ENCODE data around the gene CAPN8.

The CAPN8 gene

DNA sequence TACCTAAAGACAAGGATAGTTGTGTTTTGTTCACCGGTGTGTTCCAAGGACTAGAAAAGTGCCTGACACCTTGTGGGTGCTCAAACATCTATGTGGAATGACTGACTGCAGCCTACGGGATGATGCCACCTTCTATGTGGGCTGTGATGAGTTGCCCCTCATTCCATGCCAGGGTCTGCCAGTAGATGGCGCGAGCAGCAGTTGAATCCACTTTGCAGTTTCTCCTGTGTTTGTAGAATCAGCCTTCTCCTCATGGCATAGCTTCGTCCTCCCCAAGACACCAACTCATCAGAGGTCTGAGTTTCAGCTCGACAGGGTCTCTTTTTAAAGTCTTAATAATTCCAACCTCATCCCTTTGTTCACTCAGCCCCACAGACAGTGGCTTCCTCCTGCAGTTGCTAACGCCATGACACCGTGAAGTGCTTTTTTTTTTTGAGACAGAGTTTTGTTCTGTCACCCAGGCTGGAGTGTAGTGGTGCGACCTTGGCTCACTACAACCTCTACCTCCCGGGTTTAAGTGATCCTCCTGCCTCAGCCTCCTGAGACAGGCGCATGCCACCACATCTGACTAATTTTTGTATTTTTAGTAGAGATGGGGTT lies 133.7 kb downstream of the CAPN8 start:
- no peak overlapping the region for H2BK12ac ChIP-seq (ENCODE audit: low read length in 2 of 2)
- no peaks in the 10 kb centered on the region for H3K4me1 ChIP-seq (ENCODE audit: control insufficient read depth, insufficient read depth, low read depth, low read length)
- no peak overlapping the region for H3K23ac ChIP-seq (ENCODE audit: low read length in 2 of 2)
- no peak overlapping the region for H2AFZ ChIP-seq (ENCODE audit: low read depth, low read length)
- H3K14ac ChIP-seq (ENCODE audit: low read length in 2 of 2) = no peak overlapping the region
- peaks cover 35 to 73% of the 10 kb centered on the region in 2 experiments for H3K27me3 ChIP-seq (ENCODE audit: control insufficient read depth in 1 of 2, insufficient read depth in 1 of 2, low read length in 2 of 2)
- no peak overlapping the region for H2BK5ac ChIP-seq (ENCODE audit: low read depth, low read length, poor library complexity, severe bottlenecking)
- no peak overlapping the region for H2BK15ac ChIP-seq (ENCODE audit: low read depth, poor library complexity, severe bottlenecking)
- DNase-seq = peak; percentile 23
- no peak overlapping the region for H3K4me3 ChIP-seq (ENCODE audit: insufficient read depth in 1 of 2, low read depth in 1 of 2, low read length in 2 of 2)
- H3K4me2 ChIP-seq (ENCODE audit: low read length, poor library complexity, severe bottlenecking) = no peak overlapping the region
- H4K8ac ChIP-seq (ENCODE audit: low read length) = no peak overlapping the region
- H3K18ac ChIP-seq (ENCODE audit: low read depth in 1 of 2, low read length in 2 of 2) = no peak overlapping the region
- no peaks in the 10 kb centered on the region for H3K79me1 ChIP-seq (replicated peaks; ENCODE audit: low read length, poor library complexity, severe bottlenecking)
- no peak overlapping the region for H2BK120ac ChIP-seq (ENCODE audit: low read depth, low read length)
- no peak overlapping the region for H2AK5ac ChIP-seq (ENCODE audit: low read length, severe bottlenecking)
- H3K9me3 ChIP-seq (ENCODE audit: control insufficient read depth, low read length) = peaks cover 16% of the 10 kb centered on the region
- H3K27ac ChIP-seq (ENCODE audit: low read length, poor library complexity, severe bottlenecking) = no peak overlapping the region
- WGBS = 50% methylated on average over 9 of the region's 11 CpGs
- H3K36me3 ChIP-seq (ENCODE audit: control insufficient read depth in 1 of 2, insufficient read depth in 2 of 2, low read depth in 1 of 2, low read length in 2 of 2) = no peaks in the 10 kb centered on the region
- H3K4ac ChIP-seq (ENCODE audit: low read depth in 1 of 2, low read length in 2 of 2) = no peak overlapping the region
- H3K9ac ChIP-seq (ENCODE audit: low read length) = no peak overlapping the region
- no peak overlapping the region for H4K91ac ChIP-seq (ENCODE audit: low read length)

DNA sequence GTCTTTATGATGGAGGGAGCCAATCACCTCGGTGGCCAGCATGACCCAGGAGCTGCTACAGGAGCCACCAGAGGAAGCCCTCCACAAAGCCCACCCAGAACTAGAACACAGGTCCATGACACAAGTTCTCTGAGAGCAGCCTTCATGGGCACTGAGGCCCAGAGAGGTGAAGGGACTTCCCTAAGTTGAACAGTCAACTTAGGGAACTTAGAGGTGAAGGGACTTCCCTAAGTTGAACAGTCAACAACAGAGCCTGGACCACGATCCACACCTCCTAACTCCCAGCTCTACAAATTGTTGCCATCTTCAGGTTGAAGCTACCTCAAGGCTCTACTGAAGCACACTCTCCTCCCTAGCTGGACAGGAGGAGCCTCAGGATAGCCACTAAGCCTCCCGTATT lies 139.5 kb downstream of the CAPN8 start:
- no peak overlapping the region for H2BK120ac ChIP-seq (ENCODE audit: low read depth, low read length)
- no peak overlapping the region for H2BK15ac ChIP-seq (ENCODE audit: low read depth, poor library complexity, severe bottlenecking)
- H3K18ac ChIP-seq (ENCODE audit: low read depth in 1 of 2, low read length in 2 of 2) = no peak overlapping the region
- H3K27me3 ChIP-seq (ENCODE audit: control insufficient read depth in 1 of 2, insufficient read depth in 1 of 2, low read length in 2 of 2) = peaks cover 44 to 56% of the 10 kb centered on the region in 2 experiments
- no peak for DNase-seq
- no peak overlapping the region for H2AK5ac ChIP-seq (ENCODE audit: low read length, severe bottlenecking)
- H3K4me3 ChIP-seq (ENCODE audit: insufficient read depth in 1 of 2, low read depth in 1 of 2, low read length in 2 of 2) = no peak overlapping the region
- no peak overlapping the region for H3K27ac ChIP-seq (ENCODE audit: low read length, poor library complexity, severe bottlenecking)
- no peak overlapping the region for H2AFZ ChIP-seq (ENCODE audit: low read depth, low read length)
- 62% methylated on average over 3 of the region's 3 CpGs for WGBS
- H3K36me3 ChIP-seq (ENCODE audit: control insufficient read depth in 1 of 2, insufficient read depth in 2 of 2, low read depth in 1 of 2, low read length in 2 of 2) = no peaks in the 10 kb centered on the region
- no peak overlapping the region for H3K4me2 ChIP-seq (ENCODE audit: low read length, poor library complexity, severe bottlenecking)
- no peaks in the 10 kb centered on the region for H3K79me1 ChIP-seq (replicated peaks; ENCODE audit: low read length, poor library complexity, severe bottlenecking)
- no peak overlapping the region for H3K14ac ChIP-seq (ENCODE audit: low read length in 2 of 2)
- H4K91ac ChIP-seq (ENCODE audit: low read length) = no peak overlapping the region
- H2BK12ac ChIP-seq (ENCODE audit: low read length in 2 of 2) = no peak overlapping the region
- H3K4me1 ChIP-seq (ENCODE audit: control insufficient read depth, insufficient read depth, low read depth, low read length) = no peaks in the 10 kb centered on the region
- H3K9ac ChIP-seq (ENCODE audit: low read length) = no peak overlapping the region
- H2BK5ac ChIP-seq (ENCODE audit: low read depth, low read length, poor library complexity, severe bottlenecking) = no peak overlapping the region
- H3K9me3 ChIP-seq (ENCODE audit: control insufficient read depth, low read length) = peaks cover 17% of the 10 kb centered on the region
- H3K23ac ChIP-seq (ENCODE audit: low read length in 2 of 2) = no peak overlapping the region
- no peak overlapping the region for H3K4ac ChIP-seq (ENCODE audit: low read depth in 1 of 2, low read length in 2 of 2)
- no peak overlapping the region for H4K8ac ChIP-seq (ENCODE audit: low read length)

DNA sequence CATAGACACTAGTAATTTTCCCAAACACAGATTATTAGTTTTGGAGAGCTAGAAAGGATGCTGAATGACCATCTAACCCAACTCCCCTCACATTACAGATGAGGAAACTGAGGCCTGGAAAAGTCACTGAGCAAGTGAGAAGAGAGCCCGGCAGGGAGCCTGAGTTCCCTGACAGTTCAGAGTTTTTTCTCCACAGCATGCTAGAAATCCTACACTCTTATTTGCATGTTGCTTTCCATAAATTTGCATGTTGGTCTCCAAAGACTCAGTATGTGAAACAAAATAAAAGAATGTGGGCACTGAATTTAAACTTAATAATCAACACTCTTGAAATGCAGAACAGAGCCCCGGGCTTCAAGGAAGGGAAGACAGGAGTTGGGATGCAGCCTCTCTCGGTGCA lies 140.0 kb downstream of the CAPN8 start:
- Histone ChIP-seq H3K27ac (ENCODE audit: low read length, poor library complexity, severe bottlenecking) (no peak overlapping the region), H3K4me1 (ENCODE audit: control insufficient read depth, insufficient read depth, low read depth, low read length) (no peaks in the 10 kb centered on the region), H2AK5ac (ENCODE audit: low read length, severe bottlenecking) (no peak overlapping the region), H4K8ac (ENCODE audit: low read length) (no peak overlapping the region), H3K27me3 (ENCODE audit: control insufficient read depth in 1 of 2, insufficient read depth in 1 of 2, low read length in 2 of 2) (peaks cover 39 to 52% of the 10 kb centered on the region in 2 experiments), H3K18ac (ENCODE audit: low read depth in 1 of 2, low read length in 2 of 2) (no peak overlapping the region), H3K23ac (ENCODE audit: low read length in 2 of 2) (no peak overlapping the region), H2BK5ac (ENCODE audit: low read depth, low read length, poor library complexity, severe bottlenecking) (no peak overlapping the region), H3K14ac (ENCODE audit: low read length in 2 of 2) (no peak overlapping the region), H3K79me1 (replicated peaks; ENCODE audit: low read length, poor library complexity, severe bottlenecking) (no peaks in the 10 kb centered on the region), H3K9me3 (ENCODE audit: control insufficient read depth, low read length) (peaks cover 17% of the 10 kb centered on the region), H2AFZ (ENCODE audit: low read depth, low read length) (no peak overlapping the region), H3K4ac (ENCODE audit: low read depth in 1 of 2, low read length in 2 of 2) (no peak overlapping the region), H3K4me2 (ENCODE audit: low read length, poor library complexity, severe bottlenecking) (no peak overlapping the region), H2BK15ac (ENCODE audit: low read depth, poor library complexity, severe bottlenecking) (no peak overlapping the region), H2BK12ac (ENCODE audit: low read length in 2 of 2) (no peak overlapping the region), H3K9ac (ENCODE audit: low read length) (no peak overlapping the region), H3K4me3 (ENCODE audit: insufficient read depth in 1 of 2, low read depth in 1 of 2, low read length in 2 of 2) (no peak overlapping the region), H4K91ac (ENCODE audit: low read length) (no peak overlapping the region), H2BK120ac (ENCODE audit: low read depth, low read length) (no peak overlapping the region), H3K36me3 (ENCODE audit: control insufficient read depth in 1 of 2, insufficient read depth in 2 of 2, low read depth in 1 of 2, low read length in 2 of 2) (no peaks in the 10 kb centered on the region)
- 80% methylated on average over 1 of the region's 3 CpGs for WGBS
- DNase-seq = no peak

DNA sequence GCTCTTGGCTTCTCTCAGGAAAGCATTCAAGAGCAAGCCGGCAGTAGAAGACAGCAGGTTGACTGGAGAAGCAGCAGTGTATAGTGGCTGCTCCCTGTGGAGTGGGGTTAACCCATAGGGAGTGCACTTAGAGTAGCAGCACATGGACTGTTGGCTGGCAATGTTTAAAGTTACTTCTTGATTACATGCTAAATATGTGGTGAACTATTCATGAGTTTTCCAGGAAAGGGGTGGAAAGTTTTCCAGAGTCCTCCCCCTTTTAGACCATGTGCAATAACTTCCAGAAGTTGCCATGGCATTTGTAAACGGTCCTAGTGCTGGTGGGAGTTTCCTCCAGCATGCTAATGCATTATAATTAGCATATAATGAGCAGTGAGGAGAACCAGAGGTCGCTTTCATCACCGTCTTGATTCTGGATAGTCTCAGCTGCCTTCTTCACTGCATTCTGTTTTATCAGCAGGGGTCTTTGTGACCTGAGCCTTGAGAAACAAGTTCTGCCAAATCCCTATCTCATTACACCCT lies 140.5 kb downstream of the CAPN8 start:
- no peak overlapping the region for H4K91ac ChIP-seq (ENCODE audit: low read length)
- no peak overlapping the region for H3K23ac ChIP-seq (ENCODE audit: low read length in 2 of 2)
- no peak overlapping the region for H2AK5ac ChIP-seq (ENCODE audit: low read length, severe bottlenecking)
- H3K4me1 ChIP-seq (ENCODE audit: control insufficient read depth, insufficient read depth, low read depth, low read length) = no peaks in the 10 kb centered on the region
- H3K4me3 ChIP-seq (ENCODE audit: insufficient read depth in 1 of 2, low read depth in 1 of 2, low read length in 2 of 2) = no peak overlapping the region
- no peaks in the 10 kb centered on the region for H3K79me1 ChIP-seq (replicated peaks; ENCODE audit: low read length, poor library complexity, severe bottlenecking)
- no peak overlapping the region for H3K18ac ChIP-seq (ENCODE audit: low read depth in 1 of 2, low read length in 2 of 2)
- no peak overlapping the region for H3K4me2 ChIP-seq (ENCODE audit: low read length, poor library complexity, severe bottlenecking)
- H4K8ac ChIP-seq (ENCODE audit: low read length) = no peak overlapping the region
- peaks cover 39 to 49% of the 10 kb centered on the region in 2 experiments for H3K27me3 ChIP-seq (ENCODE audit: control insufficient read depth in 1 of 2, insufficient read depth in 1 of 2, low read length in 2 of 2)
- H3K14ac ChIP-seq (ENCODE audit: low read length in 2 of 2) = no peak overlapping the region
- DNase-seq = no peak
- 60% methylated on average over 4 of the region's 4 CpGs for WGBS
- no peak overlapping the region for H2BK120ac ChIP-seq (ENCODE audit: low read depth, low read length)
- no peak overlapping the region for H3K27ac ChIP-seq (ENCODE audit: low read length, poor library complexity, severe bottlenecking)
- H3K36me3 ChIP-seq (ENCODE audit: control insufficient read depth in 1 of 2, insufficient read depth in 2 of 2, low read depth in 1 of 2, low read length in 2 of 2) = no peaks in the 10 kb centered on the region
- no peak overlapping the region for H2BK5ac ChIP-seq (ENCODE audit: low read depth, low read length, poor library complexity, severe bottlenecking)
- H3K9ac ChIP-seq (ENCODE audit: low read length) = no peak overlapping the region
- no peak overlapping the region for H2BK12ac ChIP-seq (ENCODE audit: low read length in 2 of 2)
- H2BK15ac ChIP-seq (ENCODE audit: low read depth, poor library complexity, severe bottlenecking) = no peak overlapping the region
- no peak overlapping the region for H2AFZ ChIP-seq (ENCODE audit: low read depth, low read length)
- peaks cover 17% of the 10 kb centered on the region for H3K9me3 ChIP-seq (ENCODE audit: control insufficient read depth, low read length)
- H3K4ac ChIP-seq (ENCODE audit: low read depth in 1 of 2, low read length in 2 of 2) = no peak overlapping the region

Measured in mesenchymal stem cell (in vitro differentiated cells and primary cell).